Fibroblast of mammary gland (primary cell): ENCODE data around the gene LRGUK.

Experiments used
- DNase-seq: peaks from one replicate; pipeline ENCODE4 v3.0.0-alpha.2; 2010; ENCODE audit warnings: low read depth
- H3K4me3 ChIP-seq: 2 replicates; pipeline ENCODE4 v1.5.1; 2011; ENCODE audit warnings: low read depth, mild to moderate bottlenecking, low read length, moderate library complexity; ENCODE audit not compliant: control insufficient read depth
- TF ChIP-seq, protein P1 (sequence below): conservative IDR thresholded peaks from 2 replicates; pipeline ENCODE4 v1.5.1; 2011; ENCODE audit warnings: low read depth, low read length, inconsistent platforms; ENCODE audit not compliant: control insufficient read depth, insufficient read depth

The LRGUK gene

GRCh38 chr7:134165252-134165651, 38.1 kb downstream of the LRGUK start:
- TF ChIP-seq, protein P1, sequence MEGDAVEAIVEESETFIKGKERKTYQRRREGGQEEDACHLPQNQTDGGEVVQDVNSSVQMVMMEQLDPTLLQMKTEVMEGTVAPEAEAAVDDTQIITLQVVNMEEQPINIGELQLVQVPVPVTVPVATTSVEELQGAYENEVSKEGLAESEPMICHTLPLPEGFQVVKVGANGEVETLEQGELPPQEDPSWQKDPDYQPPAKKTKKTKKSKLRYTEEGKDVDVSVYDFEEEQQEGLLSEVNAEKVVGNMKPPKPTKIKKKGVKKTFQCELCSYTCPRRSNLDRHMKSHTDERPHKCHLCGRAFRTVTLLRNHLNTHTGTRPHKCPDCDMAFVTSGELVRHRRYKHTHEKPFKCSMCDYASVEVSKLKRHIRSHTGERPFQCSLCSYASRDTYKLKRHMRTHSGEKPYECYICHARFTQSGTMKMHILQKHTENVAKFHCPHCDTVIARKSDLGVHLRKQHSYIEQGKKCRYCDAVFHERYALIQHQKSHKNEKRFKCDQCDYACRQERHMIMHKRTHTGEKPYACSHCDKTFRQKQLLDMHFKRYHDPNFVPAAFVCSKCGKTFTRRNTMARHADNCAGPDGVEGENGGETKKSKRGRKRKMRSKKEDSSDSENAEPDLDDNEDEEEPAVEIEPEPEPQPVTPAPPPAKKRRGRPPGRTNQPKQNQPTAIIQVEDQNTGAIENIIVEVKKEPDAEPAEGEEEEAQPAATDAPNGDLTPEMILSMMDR = no peak
- DNase-seq = no peak
- H3K4me3 ChIP-seq = no peak overlapping the region

DNA sequence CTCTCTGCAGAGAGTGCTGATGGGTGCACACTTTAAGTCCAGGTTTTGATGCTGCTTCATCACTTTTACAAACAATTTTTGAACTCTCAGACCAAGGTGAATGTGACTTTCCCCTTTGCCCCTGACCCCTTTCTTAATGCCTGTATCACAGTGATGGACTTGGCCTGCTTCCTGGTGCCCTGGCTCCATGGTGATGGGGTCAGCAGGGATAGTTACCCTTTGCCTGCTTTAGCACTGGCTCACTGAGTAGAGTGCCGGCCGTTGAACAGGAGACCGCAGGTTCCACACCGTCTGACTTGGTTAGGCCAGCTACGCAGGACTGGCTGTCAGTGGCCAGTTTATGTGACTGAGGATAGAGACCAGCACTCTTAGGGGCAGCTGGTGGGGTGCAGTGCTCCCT, 40.1 kb downstream of the LRGUK start:
- DNase-seq = no peak
- TF ChIP-seq, protein P1 = no peak
- no peak overlapping the region for H3K4me3 ChIP-seq

DNA sequence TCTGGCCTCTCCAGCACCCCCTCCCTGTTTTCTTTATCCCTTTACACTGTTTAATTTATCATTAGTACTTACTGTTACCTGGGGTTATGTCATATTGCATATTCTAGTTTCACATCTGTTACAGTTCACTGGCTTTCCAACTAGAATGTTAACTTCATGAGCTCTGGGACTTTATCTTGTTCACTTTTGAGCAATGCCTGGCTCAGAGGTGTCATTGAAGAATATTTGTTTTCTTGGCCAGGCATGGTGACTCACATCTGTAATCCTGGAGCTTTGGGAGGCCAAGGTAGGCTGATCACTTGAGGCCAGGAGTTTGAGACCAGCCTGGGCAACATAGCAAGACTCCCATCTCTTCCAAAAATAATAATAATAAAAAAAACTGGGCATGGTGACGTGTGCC, 40.7 kb downstream of the LRGUK start:
- DNase-seq = no peak
- H3K4me3 ChIP-seq = no peak overlapping the region
- TF ChIP-seq, protein P1 = no peak

DNA sequence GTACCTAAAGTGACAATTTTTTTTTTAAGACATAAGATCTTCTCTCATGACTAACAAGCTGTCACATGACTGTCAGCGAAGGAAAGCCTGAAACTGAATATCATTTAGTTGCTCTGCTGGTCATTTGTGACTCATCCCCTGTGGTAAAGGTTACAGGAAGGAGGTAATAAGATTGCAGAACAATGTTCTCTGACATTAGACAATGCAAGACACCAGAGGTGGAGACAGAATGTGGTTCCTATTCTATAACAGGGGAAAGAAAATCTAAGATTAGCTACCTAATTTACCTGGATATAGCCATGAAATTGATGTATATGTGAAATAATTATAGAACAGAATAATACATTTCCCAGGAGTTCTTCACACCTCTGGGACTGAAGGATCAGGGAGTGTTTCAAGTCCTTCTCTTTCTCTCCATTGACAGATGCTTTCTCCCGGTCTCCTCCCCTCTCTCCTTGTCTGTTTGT, 47.7 kb downstream of the LRGUK start:
- no peak overlapping the region for H3K4me3 ChIP-seq
- peak; percentile 96 for DNase-seq
- TF ChIP-seq, protein P1 = no peak

GRCh38 chr7:134175334-134176036, 48.3 kb downstream of the LRGUK start:
- TF ChIP-seq, protein P1 = no peak
- H3K4me3 ChIP-seq = no peak overlapping the region
- no peak for DNase-seq

GRCh38 chr7:134176037-134176350, 48.9 kb downstream of the LRGUK start:
- H3K4me3 ChIP-seq = no peak overlapping the region
- peak; percentile 60 for DNase-seq
- TF ChIP-seq, protein P1 = no peak
